CD1c-positive myeloid dendritic cell (primary cell): ENCODE data around the gene MINDY1.
A peak's percentile ranks its signal among the peaks of the same experiment; 100 is the strongest.

ENCODE experiments used
- DNase-seq: peaks from one replicate; pipeline ENCODE4 v3.0.0-alpha.2; 2016; ENCODE audit errors: extremely low spot score

The MINDY1 gene

GRCh38 chr1:150985179-150985825 is 21.4 kb downstream of the MINDY1 start:
- DNase-seq: no peak

GRCh38 chr1:150981805-150982712 is 24.6 kb downstream of the MINDY1 start, which contains the start of gene ANXA9:
Gene ANXA9 (plus strand): TSS chr1:150982292. CDS start chr1:150983106, 814 bp downstream.
- no peak for DNase-seq

GRCh38 chr1:150981177-150981804 is 25.4 kb downstream of the MINDY1 start:
- no peak for DNase-seq

- peak; percentile 97 for DNase-seq
These were observed 27.3 kb downstream of the MINDY1 start for GRCh38 chr1:150979092-150980056.

GRCh38 chr1:150976879-150977694 is 29.6 kb downstream of the MINDY1 start:
- DNase-seq: peak; percentile 86

- no peak for DNase-seq
These were observed 30.3 kb downstream of the MINDY1 start for GRCh38 chr1:150976401-150976821.

GRCh38 chr1:150974580-150975478 is 31.9 kb downstream of the MINDY1 start, which contains the start of gene CERS2:
Gene CERS2 (minus strand): TSS chr1:150974835. CDS start chr1:150969090, 5,745 bp downstream.
- peak; percentile 77 for DNase-seq

- peak; percentile 59 for DNase-seq
These were observed 32.7 kb downstream of the MINDY1 start for GRCh38 chr1:150973836-150974579.

- DNase-seq: no peak
These were observed 33.4 kb downstream of the MINDY1 start for GRCh38 chr1:150973258-150973835.

GRCh38 chr1:150972417-150972940 is 34.2 kb downstream of the MINDY1 start:
- DNase-seq: no peak

- DNase-seq: no peak
These were observed 34.9 kb downstream of the MINDY1 start for GRCh38 chr1:150971583-150972416.

GRCh38 chr1:150970808-150971582 is 35.7 kb downstream of the MINDY1 start:
- peak; percentile 19 for DNase-seq

- no peak for DNase-seq
These were observed 37.1 kb downstream of the MINDY1 start for GRCh38 chr1:150969626-150970025.

- no peak for DNase-seq
These were observed 38.2 kb downstream of the MINDY1 start for GRCh38 chr1:150968491-150968890.

- no peak for DNase-seq
These were observed 38.8 kb downstream of the MINDY1 start for GRCh38 chr1:150967936-150968335.

- DNase-seq: no peak
These were observed 40.7 kb downstream of the MINDY1 start for GRCh38 chr1:150966011-150966410.
